ENCODE measurements around the gene GOLGA7B. TPM values are rescaled to one million over a fixed set of nuclear protein-coding genes. Genes with fewer than 3 reads are reported as not detected.

Gene GOLGA7B
- total RNA-seq, 1 donor from 2014 or later = 0.05 TPM

DNA sequence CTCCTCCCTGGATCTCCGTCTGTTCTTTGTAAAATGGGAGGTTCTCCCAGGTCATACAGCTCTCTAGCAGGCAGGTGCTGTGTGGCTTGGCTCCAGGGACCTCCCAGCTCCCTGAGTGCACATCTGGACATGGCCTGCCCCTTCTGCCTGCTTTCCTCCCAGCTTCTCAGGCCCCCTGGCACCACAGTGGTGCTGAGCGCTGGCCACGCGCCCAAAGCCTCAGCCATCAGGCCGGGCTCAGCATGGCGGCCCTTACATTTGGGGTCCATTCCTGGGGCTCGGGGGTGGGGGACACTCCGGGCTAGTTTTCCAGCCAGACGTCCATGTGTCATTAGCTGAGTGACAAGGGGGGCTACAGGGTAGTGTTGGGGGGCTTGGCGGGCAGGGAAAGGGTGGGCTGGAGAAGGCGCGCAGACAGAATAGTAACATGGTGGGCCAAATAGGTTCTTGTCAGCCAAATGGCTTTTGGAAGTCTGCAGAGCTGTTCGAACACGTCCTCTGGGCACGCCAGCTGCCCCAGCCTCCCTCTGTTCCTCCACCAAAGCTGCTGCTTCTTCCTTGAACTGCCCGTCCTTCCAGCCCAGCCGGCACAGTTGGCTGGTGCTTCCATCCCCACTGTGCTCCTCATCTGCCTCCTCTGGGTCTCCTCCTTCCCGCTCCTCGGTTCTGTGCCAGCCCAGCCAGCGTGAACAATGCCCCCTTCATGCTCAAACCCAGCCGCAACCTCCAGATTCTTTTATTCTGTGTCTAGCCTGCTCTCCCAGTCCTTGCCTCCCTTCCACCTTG, 65.9 kb downstream of the GOLGA7B start:
- Mint-ChIP-seq H3K9me3 (ENCODE audit: unreplicated experiment) (no peaks in the 10 kb centered on the region), H3K27ac (ENCODE audit: unreplicated experiment) (no peak overlapping the region), H3K4me1 (ENCODE audit: unreplicated experiment) (peaks cover 5% of the 10 kb centered on the region), H3K27me3 (ENCODE audit: unreplicated experiment) (peaks cover 61% of the 10 kb centered on the region), H3K36me3 (ENCODE audit: unreplicated experiment) (no peaks in the 10 kb centered on the region), H3K4me3 (ENCODE audit: unreplicated experiment) (no peak overlapping the region)
- TF ChIP-seq, protein P1, sequence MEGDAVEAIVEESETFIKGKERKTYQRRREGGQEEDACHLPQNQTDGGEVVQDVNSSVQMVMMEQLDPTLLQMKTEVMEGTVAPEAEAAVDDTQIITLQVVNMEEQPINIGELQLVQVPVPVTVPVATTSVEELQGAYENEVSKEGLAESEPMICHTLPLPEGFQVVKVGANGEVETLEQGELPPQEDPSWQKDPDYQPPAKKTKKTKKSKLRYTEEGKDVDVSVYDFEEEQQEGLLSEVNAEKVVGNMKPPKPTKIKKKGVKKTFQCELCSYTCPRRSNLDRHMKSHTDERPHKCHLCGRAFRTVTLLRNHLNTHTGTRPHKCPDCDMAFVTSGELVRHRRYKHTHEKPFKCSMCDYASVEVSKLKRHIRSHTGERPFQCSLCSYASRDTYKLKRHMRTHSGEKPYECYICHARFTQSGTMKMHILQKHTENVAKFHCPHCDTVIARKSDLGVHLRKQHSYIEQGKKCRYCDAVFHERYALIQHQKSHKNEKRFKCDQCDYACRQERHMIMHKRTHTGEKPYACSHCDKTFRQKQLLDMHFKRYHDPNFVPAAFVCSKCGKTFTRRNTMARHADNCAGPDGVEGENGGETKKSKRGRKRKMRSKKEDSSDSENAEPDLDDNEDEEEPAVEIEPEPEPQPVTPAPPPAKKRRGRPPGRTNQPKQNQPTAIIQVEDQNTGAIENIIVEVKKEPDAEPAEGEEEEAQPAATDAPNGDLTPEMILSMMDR (IDR thresholded peaks at IDR 0.05) = no peak
- no peak for DNase-seq (ENCODE audit: extremely low spot score, unreplicated experiment)

DNA sequence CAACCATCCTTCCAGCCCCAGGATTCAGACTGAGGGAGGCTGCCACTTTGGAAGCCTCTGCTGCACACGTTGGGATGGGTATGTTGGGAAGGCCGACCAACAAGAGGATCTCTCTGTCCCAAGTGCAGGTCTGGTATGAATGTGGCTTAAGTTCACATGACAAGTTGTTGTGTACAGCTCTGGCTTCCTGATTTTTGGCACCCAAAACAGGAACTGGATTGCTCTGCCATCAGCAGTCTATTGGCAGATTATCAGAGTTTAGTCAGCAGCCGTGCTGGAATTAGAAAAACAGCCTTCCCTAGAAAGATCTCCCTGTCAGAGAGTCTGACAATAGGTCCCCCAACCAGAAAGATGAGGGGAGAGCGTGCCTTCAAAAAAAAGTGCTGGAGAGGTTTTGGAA, 66.9 kb downstream of the GOLGA7B start:
- H3K4me1 Mint-ChIP-seq (ENCODE audit: unreplicated experiment) = peaks cover 5% of the 10 kb centered on the region
- H3K4me3 Mint-ChIP-seq (ENCODE audit: unreplicated experiment) = no peak overlapping the region
- DNase-seq (ENCODE audit: extremely low spot score, unreplicated experiment) = no peak
- peaks cover 59% of the 10 kb centered on the region for H3K27me3 Mint-ChIP-seq (ENCODE audit: unreplicated experiment)
- no peaks in the 10 kb centered on the region for H3K9me3 Mint-ChIP-seq (ENCODE audit: unreplicated experiment)
- TF ChIP-seq, protein P1 (IDR thresholded peaks at IDR 0.05) = no peak
- no peaks in the 10 kb centered on the region for H3K36me3 Mint-ChIP-seq (ENCODE audit: unreplicated experiment)
- H3K27ac Mint-ChIP-seq (ENCODE audit: unreplicated experiment) = no peak overlapping the region

GRCh38 chr10:97919012-97919411, 69.4 kb downstream of the GOLGA7B start:
- H3K9me3 Mint-ChIP-seq (ENCODE audit: unreplicated experiment) = no peaks in the 10 kb centered on the region
- H3K4me1 Mint-ChIP-seq (ENCODE audit: unreplicated experiment) = peaks cover 5% of the 10 kb centered on the region
- H3K27ac Mint-ChIP-seq (ENCODE audit: unreplicated experiment) = no peak overlapping the region
- DNase-seq (ENCODE audit: extremely low spot score, unreplicated experiment) = no peak
- no peak overlapping the region for H3K4me3 Mint-ChIP-seq (ENCODE audit: unreplicated experiment)
- TF ChIP-seq, protein P1 (IDR thresholded peaks at IDR 0.05) = no peak
- peaks cover 54% of the 10 kb centered on the region for H3K27me3 Mint-ChIP-seq (ENCODE audit: unreplicated experiment)
- no peaks in the 10 kb centered on the region for H3K36me3 Mint-ChIP-seq (ENCODE audit: unreplicated experiment)

- Mint-ChIP-seq H3K36me3 (ENCODE audit: unreplicated experiment) (no peaks in the 10 kb centered on the region), H3K27ac (ENCODE audit: unreplicated experiment) (no peak overlapping the region), H3K4me1 (ENCODE audit: unreplicated experiment) (no peaks in the 10 kb centered on the region), H3K9me3 (ENCODE audit: unreplicated experiment) (no peaks in the 10 kb centered on the region), H3K27me3 (ENCODE audit: unreplicated experiment) (peaks cover 56% of the 10 kb centered on the region), H3K4me3 (ENCODE audit: unreplicated experiment) (no peak overlapping the region)
- no peak for DNase-seq (ENCODE audit: extremely low spot score, unreplicated experiment)
- TF ChIP-seq, protein P1 (IDR thresholded peaks at IDR 0.05) = no peak
These were observed 71.2 kb downstream of the GOLGA7B start for GRCh38 chr10:97920865-97921264.

Other genes with a start within 250 kb of the GOLGA7B start
- 13.1 and 13.3 TPM in 2 replicates for gene MORN4, start 216.3 kb upstream of the GOLGA7B start, total RNA-seq
- gene PI4K2A, start 209.2 kb upstream of the GOLGA7B start, total RNA-seq = 22.0 and 22.1 TPM in 2 replicates
- gene AVPI1, start 162.6 kb upstream of the GOLGA7B start, total RNA-seq = 4.5 and 5.7 TPM in 2 replicates
- gene MARVELD1, start 136.1 kb upstream of the GOLGA7B start, total RNA-seq = 107 and 111 TPM in 2 replicates
- gene ZFYVE27, start 112.7 kb upstream of the GOLGA7B start, total RNA-seq = 22.5 and 27.0 TPM in 2 replicates
- not detected in 2 replicates for gene SFRP5, start 77.8 kb upstream of the GOLGA7B start, total RNA-seq
- 0.16 TPM in 2 replicates for gene CRTAC1, start 180.8 kb downstream of the GOLGA7B start, total RNA-seq

All from osteocyte (in vitro differentiated cells).